GM12878 (cell line): Measurements from ENCODE around the gene MATN3. TPM values are rescaled to one million over a fixed set of nuclear protein-coding genes. Genes with fewer than 3 reads are reported as not detected.

ENCODE experiments used
- ATAC-seq: fragments of 200-7000 bp; cut with Tn5 transposase; 3 replicates; pipeline ENCODE4 v1.9.1; 2020; ENCODE audit warnings: mild to moderate bottlenecking, moderate library complexity
- BruUV-seq: library from RNA; stranded (reverse); fragments of 400-500 nt; replicated peaks from 2 replicates; lab custom pipeline; 2021; lab: Mats Ljungman, UMichigan
- CTCF ChIA-PET: fragments of 300-600 bp; sonication (Branson Sonifier 250); formaldehyde crosslinking; extraction: SDS; loops from one replicate; lab custom pipeline; 2021; ENCODE audit warnings: inconsistent platforms; lab: Yijun Ruan, JAX
- POLR2A ChIA-PET: fragments of 350-600 bp; formaldehyde crosslinking; extraction: SDS; loops from one replicate; lab custom pipeline; 2021; ENCODE audit warnings: inconsistent platforms; lab: Charles Lee
- RAD21 ChIA-PET: fragments of 300-600 bp; sonication (Branson Sonifier 250); formaldehyde crosslinking; loops from one replicate; lab custom pipeline; 2023; ENCODE audit warnings: antibody characterized with exemption; ENCODE audit not compliant: unreplicated experiment; lab: Charles Lee
- SMC1A ChIA-PET: fragments of 300-600 bp; sonication (Branson Sonifier 250); formaldehyde crosslinking; loops from one replicate; lab custom pipeline; 2023; ENCODE audit not compliant: unreplicated experiment, uncharacterized antibody; lab: Charles Lee
- DNase-seq: peaks from one replicate; pipeline ENCODE4 v3.0.0-alpha.2; 2011; ENCODE audit warnings: low read depth, low spot score
- FAIRE-seq: peaks from 3 replicates; lab custom pipeline; 2011; peaks lifted over from hg19 to GRCh38; lab: Jason Lieb, UNC
- H2AFZ ChIP-seq: 2 replicates; pipeline ENCODE4 v1.6.0; 2011; ENCODE audit warnings: low read depth, low read length, control low read depth; ENCODE audit not compliant: control insufficient read depth
- H3K27ac ChIP-seq: 2 replicates; pipeline ENCODE4 v1.5.1; 2011; ENCODE audit warnings: control low read depth; ENCODE audit not compliant: control insufficient read depth, insufficient read depth
- H3K27me3 ChIP-seq, 2 experiments: replicated peaks in 1 of 2; 2 replicates each; pipeline versions ENCODE4 v1.6.0 to v1.6.1; 2011; ENCODE audit warnings: low read length in 1 of 2; ENCODE audit not compliant: control insufficient read depth in 2 of 2, insufficient read depth in 2 of 2
- H3K36me3 ChIP-seq, 2 experiments: 2 replicates each; pipeline ENCODE4 v1.5.1; 2011; ENCODE audit warnings: low read length in 1 of 2; ENCODE audit not compliant: control insufficient read depth in 2 of 2, insufficient read depth in 2 of 2
- H3K4me1 ChIP-seq: 2 replicates; pipeline ENCODE4 v1.6.1; 2011; ENCODE audit warnings: mild to moderate bottlenecking, low read length, moderate library complexity, mixed read lengths; ENCODE audit not compliant: control insufficient read depth, insufficient read depth
- H3K4me2 ChIP-seq: 2 replicates; pipeline ENCODE4 v1.6.0; 2011; ENCODE audit warnings: control low read depth; ENCODE audit not compliant: control insufficient read depth, insufficient read depth
- H3K4me3 ChIP-seq: fragments of 200-600 bp; sonication (generic); 2 replicates; pipeline ENCODE4 v1.5.1; 2016
- H3K79me2 ChIP-seq: 2 replicates; pipeline ENCODE4 v1.6.0; 2011; ENCODE audit warnings: low read length; ENCODE audit not compliant: control insufficient read depth, insufficient read depth
- H3K9ac ChIP-seq: 2 replicates; pipeline ENCODE4 v1.8.0; 2011; ENCODE audit warnings: low read length, control low read depth, mixed read lengths; ENCODE audit not compliant: control insufficient read depth, insufficient read depth
- H3K9me3 ChIP-seq: replicated peaks from 3 replicates; pipeline ENCODE4 v1.5.1; 2011; ENCODE audit warnings: mild to moderate bottlenecking, low read length; ENCODE audit not compliant: control insufficient read depth, insufficient read depth
- H4K20me1 ChIP-seq: 2 replicates; pipeline ENCODE4 v1.6.0; 2011; ENCODE audit not compliant: control insufficient read depth, insufficient read depth
- BRCA1 ChIP-seq: IDR thresholded peaks from 2 replicates; pipeline ENCODE4 v1.6.1; 2011; ENCODE audit warnings: low read depth, low read length, improper control_type of control experiment
- CBX3 ChIP-seq: fragments of 200-600 bp; sonication (generic); IDR thresholded peaks from 2 replicates; pipeline ENCODE4 v1.6.1; 2016; ENCODE audit warnings: low read depth, borderline replicate concordance
- CHD4 ChIP-seq: fragments of 200-600 bp; sonication (generic); IDR thresholded peaks from 2 replicates; pipeline ENCODE4 v1.6.1; 2016; ENCODE audit warnings: mild to moderate bottlenecking
- E4F1 ChIP-seq: fragments of 450-650 bp; IDR thresholded peaks from 2 replicates; pipeline ENCODE4 v1.6.1; 2018; ENCODE audit warnings: borderline replicate concordance, mild to moderate bottlenecking; ENCODE audit not compliant: partially characterized antibody
- MAX ChIP-seq: IDR thresholded peaks from 2 replicates; pipeline ENCODE4 v1.6.1; 2012; ENCODE audit warnings: low read depth, low read length, improper control_type of control experiment
- MEF2B ChIP-seq: fragments of 450-650 bp; IDR thresholded peaks from 2 replicates; pipeline ENCODE4 v1.6.1; 2018; ENCODE audit warnings: mild to moderate bottlenecking, moderate library complexity; ENCODE audit not compliant: partially characterized antibody, poor library complexity, severe bottlenecking
- MTA3 ChIP-seq: IDR thresholded peaks from 2 replicates; pipeline ENCODE4 v1.6.1; 2012; ENCODE audit warnings: low read length, inconsistent platforms, borderline replicate concordance
- RAD51 ChIP-seq: fragments of 450-650 bp; IDR thresholded peaks from 2 replicates; pipeline ENCODE4 v1.6.1; 2016; ENCODE audit warnings: moderate library complexity, mild to moderate bottlenecking, inconsistent platforms
- RBBP5 ChIP-seq: fragments of 200-600 bp; sonication (generic); conservative IDR thresholded peaks from 2 replicates; pipeline ENCODE4 v1.6.1; 2016
- REST ChIP-seq: IDR thresholded peaks from 2 replicates; pipeline ENCODE4 v1.6.1; 2012; ENCODE audit warnings: mild to moderate bottlenecking, low read depth, low read length
- SREBF2 ChIP-seq: IDR thresholded peaks from 2 replicates; pipeline ENCODE4 v1.6.1; 2012; ENCODE audit warnings: mild to moderate bottlenecking, low read length
- ZNF687 ChIP-seq: fragments of 450-650 bp; IDR thresholded peaks from 2 replicates; pipeline ENCODE4 v1.6.1; 2017; ENCODE audit warnings: mild to moderate bottlenecking, moderate library complexity
- WGBS: methylation state at CpG from one replicate; pipeline ENCODE4 v1.1.6; 2016; ENCODE audit warnings: low lambda C conversion rate; ENCODE audit not compliant: insufficient replicate concordance, insufficient coverage; ENCODE audit errors: missing lambda C conversion rate; 5-methylcytosine and 5-hydroxymethylcytosine counted together
- in situ Hi-C: fragments of 300-500 bp; cut with MboI; formaldehyde crosslinking; loops from 9 replicates; pipeline ENCODE4 v1.14.3; 2018; ENCODE audit warnings: mixed read lengths
- intact Hi-C: fragments of 100-400 bp; cut with micrococcal nuclease; formaldehyde crosslinking; loops from one replicate; pipeline ENCODE4 v1.14.2; 2022; ENCODE audit not compliant: unreplicated experiment
- polyA plus RNA-seq, 11 experiments: library from polyadenylated mRNA; depleted of rRNA in 4 of 11; unstranded in 6 of 11; stranded (reverse) in 5 of 11; fragments of >200 nt; fragmentation: Nextera tagmentation in 4 of 11; fragmentation: Illumina TruSeq in 1 of 11; extraction: Ambion mirVana in 4 of 11; extraction: Trizol in 1 of 11; gene quantifications; 1 replicate in 1 of 11; 2 replicates in 10 of 11; pipeline versions ENCODE4 v1.2.1 to v1.2.3, GENCODE V29; 2011 to 2016; ENCODE audit warnings: inconsistent platforms in 2 of 11, missing spikeins in 2 of 11, low read depth in 1 of 11
- total RNA-seq, 4 experiments: library from RNA; depleted of rRNA in 3 of 4; stranded (reverse); fragments of >200 nt in 3 of 4; fragmentation: Illumina TruSeq in 1 of 4; extraction: Trizol in 1 of 4; gene quantifications; 2 replicates each; pipeline versions ENCODE4 v1.2.1 to v1.2.3, GENCODE V29; 2013 to 2021

Gene MATN3
- total and polyA plus RNA-seq, 10 of the 15 experiments (the other 5 are each of a cell fraction or from before 2014, with no cell fraction given), result 0.09 TPM; not detected in 9

- DNase-seq, result no peak
- Histone ChIP-seq H3K36me3 (peaks cover 15 to 28% of the 10 kb centered on the region in 2 experiments), H3K9ac (no peak overlapping the region), H3K9me3 (no peaks in the 10 kb centered on the region; the same call in 2 of the 3 replicates), H4K20me1 (no peaks in the 10 kb centered on the region), H3K79me2 (no peaks in the 10 kb centered on the region; the same call in 1 of the 2 replicates), H3K4me2 (no peak overlapping the region), H3K4me3 (no peak overlapping the region), H3K27me3 (no peaks in the 10 kb centered on the region), H3K4me1 (peaks cover 3% of the 10 kb centered on the region; the same call in 1 of the 2 replicates), H3K27ac (no peak overlapping the region), H2AFZ (no peak overlapping the region)
- SMC1A ChIA-PET, result interaction anchor here (1.2 to 2.0 kb wide), 3 partner anchors 10 to 17 kb away, joined by 5 to 9 read pairs (median 7); partner anchors contain the start of gene LAPTM4A
- WGBS, result 96% methylated on average over 4 of the region's 4 CpGs
- in situ Hi-C loops, result no loop called here
- no peak for ATAC-seq
- CTCF ChIA-PET, result interaction anchor here (1.5 kb wide), 1 partner anchor 9 kb away, joined by 5 read pairs; no protein-coding TSS in a partner anchor
- POLR2A ChIA-PET, result interaction anchor here (1.4 kb wide), 2 partner anchors 10 to 17 kb away, joined by 3 to 4 read pairs; partner anchors contain the start of gene LAPTM4A
- no peak for FAIRE-seq
- TSS peak; percentile 1 for BruUV-seq
- RAD21 ChIA-PET, result interaction anchor here (3.0 kb wide), 1 partner anchor 15 kb away, joined by 12 read pairs; no protein-coding TSS in a partner anchor
- intact Hi-C loops, result no loop called here
- TF ChIP-seq RBBP5, result no peak
- TF ChIP-seq ZNF687, result no peak
- TF ChIP-seq REST, result no peak
- TF ChIP-seq CBX3, result no peak
- no peak for TF ChIP-seq SREBF2
- no peak for TF ChIP-seq MAX
- no peak for TF ChIP-seq CHD4
- no peak for TF ChIP-seq BRCA1
- no peak for TF ChIP-seq E4F1
- TF ChIP-seq RAD51, result no peak
- no peak for TF ChIP-seq MEF2B
- no peak for TF ChIP-seq MTA3
Measured at GRCh38 chr2:20034218-20034617, 21.8 kb upstream of the MATN3 start.
